NCI-H748 treated with DMSO at 0.1 percent for 48 hours (cell line): Measurements from ENCODE around the gene AEBP2.
"Not testable (repeated sequence)": the region's sequence is repeated elsewhere in the genome, so short reads cannot be mapped to it uniquely, and the experiment has no call there.

Experiments used
- DNase-seq: peaks from one replicate; lab custom pipeline; 2025; lab: John Stamatoyannopoulos, UW

AEBP2 gene

GRCh38 chr12:19421503-19422282 is 17.6 kb upstream of the AEBP2 start:
- no peak for DNase-seq

GRCh38 chr12:19423166-19423930 is 15.9 kb upstream of the AEBP2 start:
- DNase-seq: no peak

- no peak for DNase-seq
Observed at GRCh38 chr12:19428246-19428645, 11.0 kb upstream of the AEBP2 start.

GRCh38 chr12:19429491-19429890 is 9.8 kb upstream of the AEBP2 start:
- not testable (repeated sequence) for DNase-seq

GRCh38 chr12:19430988-19431387 is 8.3 kb upstream of the AEBP2 start:
- no peak for DNase-seq

GRCh38 chr12:19431407-19432308 is 7.6 kb upstream of the AEBP2 start:
- DNase-seq: no peak

- DNase-seq: no peak
Observed at GRCh38 chr12:19432309-19433170, 6.8 kb upstream of the AEBP2 start.

GRCh38 chr12:19434538-19434937 is 4.8 kb upstream of the AEBP2 start:
- DNase-seq: no peak

- no peak for DNase-seq
Observed at GRCh38 chr12:19435831-19436497, 3.3 kb upstream of the AEBP2 start.

- no peak for DNase-seq
Observed at GRCh38 chr12:19436931-19437330, 2.4 kb upstream of the AEBP2 start.

- DNase-seq: no peak
Observed at GRCh38 chr12:19437996-19438395, 1.3 kb upstream of the AEBP2 start.

GRCh38 chr12:19440019-19440858 is 947 bp downstream of the AEBP2 start:
- DNase-seq: peak; percentile 1

- DNase-seq: no peak
Observed at GRCh38 chr12:19440916-19441315, 1.6 kb downstream of the AEBP2 start.

GRCh38 chr12:19443585-19443984 is 4.3 kb downstream of the AEBP2 start:
- no peak for DNase-seq

- DNase-seq: no peak
Observed at GRCh38 chr12:19444097-19444496, 4.8 kb downstream of the AEBP2 start.

GRCh38 chr12:19447386-19447785 is 8.1 kb downstream of the AEBP2 start:
- no peak for DNase-seq

GRCh38 chr12:19449814-19450213 is 10.5 kb downstream of the AEBP2 start:
- no peak for DNase-seq

- no peak for DNase-seq
Observed at GRCh38 chr12:19450362-19450761, 11.1 kb downstream of the AEBP2 start.

GRCh38 chr12:19451196-19451595 is 11.9 kb downstream of the AEBP2 start:
- no peak for DNase-seq

- DNase-seq: no peak
Observed at GRCh38 chr12:19453961-19454360, 14.7 kb downstream of the AEBP2 start.
